BLaER1 (cell line): Measurements from ENCODE around the gene CFAP107.
"Not testable (repeated sequence)": the region's sequence is repeated elsewhere in the genome, so short reads cannot be mapped to it uniquely, and the experiment has no call there.

Source experiments
- H3K27ac ChIP-seq: shearing (Covaris generic); formaldehyde crosslinking; 2 replicates; pipeline ENCODE4 v1.8.1; 2022
- H3K27me3 ChIP-seq: shearing (Covaris generic); formaldehyde crosslinking; 2 replicates; pipeline ENCODE4 v1.8.1; 2022
- H3K36me3 ChIP-seq: shearing (Covaris generic); formaldehyde crosslinking; 2 replicates; pipeline ENCODE4 v1.8.1; 2022
- H3K4me1 ChIP-seq: shearing (Covaris generic); formaldehyde crosslinking; 2 replicates; pipeline ENCODE4 v1.8.1; 2022
- H3K4me2 ChIP-seq: shearing (Covaris generic); formaldehyde crosslinking; 2 replicates; pipeline ENCODE4 v1.8.1; 2022
- H3K4me3 ChIP-seq: shearing (Covaris generic); formaldehyde crosslinking; 2 replicates; pipeline ENCODE4 v1.8.1; 2022
- H3K9ac ChIP-seq: shearing (Covaris generic); formaldehyde crosslinking; 2 replicates; pipeline ENCODE4 v1.8.1; 2022
- H3K9me3 ChIP-seq: shearing (Covaris generic); formaldehyde crosslinking; 2 replicates; pipeline ENCODE4 v1.8.1; 2022
- H4K20me1 ChIP-seq: shearing (Covaris generic); formaldehyde crosslinking; 2 replicates; pipeline ENCODE4 v1.8.1; 2022
- Cebpa-rat ChIP-seq: shearing (Covaris generic); IDR thresholded peaks from 2 replicates; pipeline ENCODE4 v1.8.1; 2022

CFAP107 gene

DNA sequence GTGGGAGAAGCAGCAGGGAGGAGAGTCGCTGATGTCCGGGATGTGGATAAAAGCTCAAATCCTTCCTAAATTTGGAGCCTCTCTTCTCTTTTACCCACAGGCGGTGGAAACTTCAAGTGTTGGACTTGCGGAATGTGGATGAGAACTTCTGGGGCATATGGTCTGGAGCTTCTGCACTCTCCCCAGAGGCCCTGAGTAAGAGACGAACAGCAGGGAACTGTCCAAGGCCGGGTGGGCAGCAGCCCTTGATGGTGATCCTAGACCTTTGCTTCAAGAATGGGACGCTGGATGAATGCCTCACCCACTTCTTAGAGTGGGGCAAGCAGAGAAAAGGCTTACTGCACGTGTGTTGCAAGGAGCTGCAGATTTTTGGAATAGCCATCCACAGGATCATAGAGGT, 29.4 kb downstream of the CFAP107 start:
- H3K4me3 ChIP-seq = no peak overlapping the region
- TF ChIP-seq Cebpa-rat = no peak
- H3K27me3 ChIP-seq = no peaks in the 10 kb centered on the region
- H4K20me1 ChIP-seq = no peaks in the 10 kb centered on the region
- H3K4me1 ChIP-seq = no peaks in the 10 kb centered on the region
- no peak overlapping the region for H3K4me2 ChIP-seq
- H3K9ac ChIP-seq = no peak overlapping the region
- H3K27ac ChIP-seq = no peak overlapping the region
- no peaks in the 10 kb centered on the region for H3K36me3 ChIP-seq
- H3K9me3 ChIP-seq = no peaks in the 10 kb centered on the region

DNA sequence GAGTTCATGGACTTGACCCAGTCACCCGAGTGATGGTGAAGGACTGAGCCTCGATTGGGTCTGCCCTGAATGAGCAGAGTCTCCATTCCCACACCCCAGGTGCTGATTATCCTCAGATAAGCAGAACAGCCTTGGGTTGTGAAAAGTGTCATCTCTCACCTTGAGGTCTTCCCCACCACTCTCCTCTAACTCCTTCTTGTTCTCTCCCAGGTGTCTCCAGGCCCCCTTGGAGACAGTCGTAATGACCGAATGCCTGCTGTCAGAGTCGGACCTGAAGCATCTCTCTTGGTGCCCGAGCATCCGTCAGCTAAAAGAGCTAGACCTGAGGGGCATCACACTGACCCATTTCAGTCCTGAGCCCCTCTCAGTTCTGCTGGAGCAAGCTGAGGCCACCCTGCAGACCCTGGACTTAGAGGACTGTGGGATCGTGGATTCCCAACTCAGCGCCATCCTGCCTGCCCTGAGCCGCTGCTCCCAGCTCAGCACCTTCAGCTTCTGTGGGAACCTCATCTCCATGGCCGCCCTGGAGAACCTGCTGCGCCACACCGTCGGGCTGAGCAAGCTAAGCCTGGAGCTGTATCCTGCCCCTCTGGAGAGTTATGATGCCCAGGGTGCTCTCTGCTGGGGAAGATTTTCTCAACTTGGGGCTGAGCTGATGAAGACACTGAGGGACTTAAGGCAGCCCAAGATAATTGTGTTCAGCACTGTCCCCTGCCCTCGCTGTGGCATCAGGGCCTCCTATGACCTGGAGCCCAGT, 31.0 kb downstream of the CFAP107 start:
- no peaks in the 10 kb centered on the region for H3K9me3 ChIP-seq
- no peaks in the 10 kb centered on the region for H4K20me1 ChIP-seq
- no peak for TF ChIP-seq Cebpa-rat
- H3K9ac ChIP-seq = no peak overlapping the region
- H3K4me3 ChIP-seq = no peak overlapping the region
- no peaks in the 10 kb centered on the region for H3K27me3 ChIP-seq
- no peak overlapping the region for H3K27ac ChIP-seq
- H3K4me1 ChIP-seq = no peaks in the 10 kb centered on the region
- H3K36me3 ChIP-seq = no peaks in the 10 kb centered on the region
- H3K4me2 ChIP-seq = no peak overlapping the region

DNA sequence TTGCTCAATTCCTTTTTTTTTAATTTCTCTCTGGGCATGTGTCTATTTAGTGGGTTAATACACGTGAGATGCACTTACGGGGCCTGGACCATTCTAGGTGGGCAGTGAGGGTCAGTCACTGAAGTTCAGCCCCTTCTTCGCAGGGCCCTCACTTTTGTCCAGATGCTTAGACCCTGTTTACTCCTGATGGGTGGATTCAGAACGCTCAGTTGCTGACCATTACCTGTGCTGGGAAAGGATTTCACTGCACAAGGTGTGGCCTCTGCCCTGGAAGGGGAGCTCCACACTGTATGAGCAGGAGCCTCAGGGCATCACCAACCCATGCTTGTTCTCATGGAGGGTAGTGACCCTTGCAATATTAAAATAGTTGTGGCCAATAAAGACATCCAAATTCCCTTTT, 32.1 kb downstream of the CFAP107 start:
- Histone ChIP-seq H3K9me3 (no peaks in the 10 kb centered on the region), H3K27me3 (no peaks in the 10 kb centered on the region), H3K4me2 (no peak overlapping the region), H3K4me1 (no peaks in the 10 kb centered on the region), H3K36me3 (no peaks in the 10 kb centered on the region), H4K20me1 (no peaks in the 10 kb centered on the region), H3K9ac (no peak overlapping the region), H3K27ac (no peak overlapping the region), H3K4me3 (no peak overlapping the region)
- TF ChIP-seq Cebpa-rat = no peak

DNA sequence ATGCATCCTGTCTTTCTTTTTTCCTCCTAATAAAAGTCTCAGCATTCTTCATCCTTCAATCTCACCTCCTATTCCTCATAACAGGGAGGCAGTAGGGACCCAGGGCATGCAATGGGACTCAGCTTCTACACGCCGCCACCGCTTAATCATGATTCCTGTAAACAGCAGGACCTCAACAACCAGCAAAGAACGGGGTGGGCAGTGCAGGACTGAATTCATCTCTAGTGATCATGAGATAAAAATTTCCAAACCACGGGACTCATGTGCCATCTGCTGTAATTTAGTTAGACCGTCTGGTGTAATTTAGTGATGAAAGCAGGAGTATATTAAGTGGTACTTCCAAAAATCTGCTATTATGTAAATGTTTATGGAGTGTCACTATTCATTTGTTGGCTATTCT, 32.9 kb downstream of the CFAP107 start:
- Histone ChIP-seq H3K4me2 (no peak overlapping the region), H4K20me1 (no peaks in the 10 kb centered on the region), H3K4me1 (no peaks in the 10 kb centered on the region), H3K36me3 (no peaks in the 10 kb centered on the region), H3K4me3 (no peak overlapping the region), H3K27me3 (no peaks in the 10 kb centered on the region), H3K9ac (no peak overlapping the region), H3K9me3 (peaks cover under 1% of the 10 kb centered on the region), H3K27ac (no peak overlapping the region)
- TF ChIP-seq Cebpa-rat = no peak

DNA sequence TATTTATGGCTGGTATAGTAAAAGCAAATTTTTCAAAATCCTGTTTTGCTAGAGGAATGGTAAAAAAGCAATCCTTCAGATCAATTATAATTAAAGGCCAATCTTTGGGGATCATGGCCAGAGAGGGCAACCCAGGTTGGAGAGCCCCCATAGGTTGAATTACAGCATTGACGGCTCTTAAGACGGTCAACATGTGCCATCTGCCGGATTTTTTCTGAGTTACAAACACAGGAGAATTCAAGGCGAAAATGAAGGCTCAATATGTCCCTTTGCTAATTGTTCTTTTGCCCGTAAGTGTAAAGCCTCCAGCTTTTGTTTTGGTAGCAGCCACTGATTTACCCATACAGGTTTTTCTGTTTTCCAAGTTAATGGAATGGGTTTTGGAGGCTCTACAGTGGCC, 35.5 kb downstream of the CFAP107 start:
- not testable (repeated sequence) for H3K27ac ChIP-seq, H3K4me2 ChIP-seq, H3K4me3 ChIP-seq, H3K9ac ChIP-seq, H3K36me3 ChIP-seq, H3K27me3 ChIP-seq, H4K20me1 ChIP-seq, H3K4me1 ChIP-seq
- peaks cover 24% of the 10 kb centered on the region for H3K9me3 ChIP-seq

DNA sequence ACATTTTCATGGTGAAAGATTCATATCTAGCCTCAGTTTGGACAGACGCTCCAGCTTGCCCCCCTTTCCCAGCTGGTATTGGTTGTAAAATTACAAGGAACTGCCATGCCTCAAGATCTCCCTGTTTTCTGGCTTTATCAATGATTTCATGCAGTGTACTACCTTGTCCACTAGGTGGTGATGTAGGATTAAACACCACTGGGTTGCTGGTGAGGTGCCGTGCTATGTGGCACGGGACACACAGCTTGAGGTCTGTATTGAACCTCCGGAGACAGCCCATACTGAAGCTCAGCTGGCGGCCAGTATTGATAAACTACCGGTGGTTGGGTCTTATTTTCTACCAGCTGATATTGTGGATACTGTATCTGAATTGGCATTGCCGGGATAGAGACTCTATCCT, 37.8 kb downstream of the CFAP107 start:
- H4K20me1 ChIP-seq, H3K36me3 ChIP-seq, H3K4me2 ChIP-seq, H3K27ac ChIP-seq, H3K4me1 ChIP-seq, H3K4me3 ChIP-seq, H3K9ac ChIP-seq, H3K27me3 ChIP-seq: not testable (repeated sequence)
- peaks cover 24% of the 10 kb centered on the region for H3K9me3 ChIP-seq

DNA sequence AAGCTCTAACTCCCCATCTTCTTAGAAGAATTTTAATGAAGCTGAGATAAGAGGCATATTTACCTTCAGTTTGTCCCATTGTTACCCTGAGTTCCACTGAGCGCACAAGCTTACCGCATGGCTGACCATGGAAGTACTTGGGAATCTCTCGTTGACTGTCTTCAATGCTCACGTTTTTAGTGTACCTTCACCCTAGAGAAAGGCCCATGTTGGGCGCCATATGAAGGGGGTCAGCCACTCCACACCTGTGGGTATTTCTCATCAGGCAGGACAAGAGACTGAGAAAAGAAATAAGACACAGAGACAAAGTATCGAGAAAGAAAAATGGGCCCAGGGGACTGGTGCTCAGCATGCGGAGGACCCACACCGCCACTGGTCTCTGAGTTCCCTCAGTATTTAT, 38.7 kb downstream of the CFAP107 start:
- not testable (repeated sequence) for H4K20me1 ChIP-seq, H3K27ac ChIP-seq, H3K4me3 ChIP-seq, H3K4me2 ChIP-seq, H3K9ac ChIP-seq, H3K36me3 ChIP-seq, H3K4me1 ChIP-seq, H3K27me3 ChIP-seq
- H3K9me3 ChIP-seq = peaks cover 24% of the 10 kb centered on the region

DNA sequence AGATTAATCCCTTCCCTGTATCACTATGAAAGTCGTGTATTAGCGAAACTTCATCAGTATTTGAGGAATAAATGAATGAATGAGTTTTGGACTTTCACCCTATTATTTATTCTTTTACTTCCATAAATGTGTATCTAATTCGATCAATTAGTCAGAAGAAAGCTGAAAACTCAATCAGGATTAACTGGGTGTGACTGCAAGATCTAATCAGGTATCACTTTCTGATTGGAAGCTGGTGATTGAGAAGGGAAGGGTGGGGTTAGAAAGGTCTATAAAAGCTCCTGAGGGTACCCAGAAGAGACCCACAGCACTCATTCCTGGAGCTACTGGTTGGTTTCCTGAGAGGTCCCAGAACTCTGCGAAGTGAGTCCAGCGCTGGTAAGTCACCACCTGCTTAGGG, 45.1 kb downstream of the CFAP107 start, which contains the start of gene PRAMEF1:
Gene PRAMEF1, plus strand, starts transcription at position 301 of the 400 bp plus-strand sequence. CDS start 1,831 bp downstream, outside the sequence.
- not testable (repeated sequence) for H3K4me3 ChIP-seq, H3K27ac ChIP-seq

DNA sequence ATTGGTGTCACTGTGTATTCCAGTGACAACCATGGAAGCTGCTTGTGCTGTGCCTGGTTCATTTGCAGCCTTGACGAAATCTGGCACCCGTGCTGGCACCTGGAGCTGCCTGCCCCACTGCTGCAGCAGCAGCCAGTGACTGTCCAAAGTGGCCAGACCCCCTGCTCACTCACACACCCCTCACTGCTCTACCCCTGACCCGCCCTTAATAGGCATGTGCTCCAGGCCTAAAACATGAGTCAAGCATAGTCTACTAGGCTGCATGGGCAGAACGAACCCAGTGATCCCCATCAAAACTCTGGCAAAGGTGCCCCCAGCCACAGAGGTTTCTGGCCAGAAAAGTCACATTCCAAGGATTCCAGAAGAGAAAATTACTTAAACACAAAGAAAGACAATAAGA, 52.9 kb downstream of the CFAP107 start:
- H3K4me1 ChIP-seq = no peaks in the 10 kb centered on the region
- H3K36me3 ChIP-seq = no peaks in the 10 kb centered on the region
- H3K9ac ChIP-seq = no peak overlapping the region
- no peak overlapping the region for H3K4me3 ChIP-seq
- no peak overlapping the region for H3K4me2 ChIP-seq
- no peak overlapping the region for H3K27ac ChIP-seq
- no peaks in the 10 kb centered on the region for H3K27me3 ChIP-seq
- no peak for TF ChIP-seq Cebpa-rat
- H4K20me1 ChIP-seq = no peaks in the 10 kb centered on the region
- no peaks in the 10 kb centered on the region for H3K9me3 ChIP-seq

More for the DNA sequence above, 45.1 kb downstream of the CFAP107 start, which contains the start of gene PRAMEF1:
- H4K20me1 ChIP-seq, H3K36me3 ChIP-seq, H3K4me2 ChIP-seq, H3K4me1 ChIP-seq, H3K27me3 ChIP-seq, H3K9ac ChIP-seq, H3K9me3 ChIP-seq: not testable (repeated sequence)

DNA sequence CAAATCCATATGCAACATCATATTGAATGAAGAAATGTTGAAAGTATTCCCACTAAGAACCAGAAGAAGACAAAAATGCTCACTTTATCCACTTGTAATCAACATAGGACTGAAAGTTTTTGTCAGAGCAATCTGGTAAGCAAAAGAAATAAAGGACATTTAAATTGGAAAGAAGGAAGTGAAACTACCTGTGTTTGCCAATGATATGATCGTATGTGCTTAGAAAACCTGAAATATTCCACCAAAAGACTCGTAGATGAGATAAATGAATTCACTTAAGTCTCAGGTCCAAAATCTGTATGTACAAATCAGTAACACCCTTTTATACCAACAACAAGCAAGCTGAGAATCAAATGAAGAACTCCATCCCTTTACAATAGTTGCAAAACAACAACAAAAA, 53.7 kb downstream of the CFAP107 start:
- Histone ChIP-seq H3K9me3 (0 out of 2 replicates have a peak, but pooled peaks cover 3% of the 10 kb centered on the region), H3K4me2 (no peak overlapping the region), H3K4me3 (no peak overlapping the region), H3K36me3 (no peaks in the 10 kb centered on the region), H3K9ac (no peak overlapping the region), H4K20me1 (no peaks in the 10 kb centered on the region), H3K27me3 (no peaks in the 10 kb centered on the region), H3K4me1 (no peaks in the 10 kb centered on the region), H3K27ac (no peak overlapping the region)
- TF ChIP-seq Cebpa-rat = no peak

DNA sequence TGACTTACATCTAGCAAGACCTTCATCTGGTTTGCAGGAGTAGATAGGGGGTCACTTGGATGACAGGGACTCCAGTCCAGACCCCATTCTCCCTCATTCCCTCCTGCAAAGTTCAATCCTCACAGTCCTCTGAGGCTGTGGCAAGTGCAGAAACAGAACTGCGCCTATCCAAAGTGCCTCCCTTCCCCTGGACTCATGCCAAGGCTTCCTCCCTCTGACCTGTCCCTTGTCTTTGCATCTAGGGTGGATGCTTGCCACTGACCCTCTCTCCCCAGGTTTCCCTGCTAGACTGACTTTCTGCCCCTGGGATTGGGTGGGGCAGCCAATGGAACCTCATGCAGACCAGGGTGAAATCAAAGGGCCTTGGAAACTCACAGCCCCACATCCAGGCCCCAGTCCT, 63.9 kb downstream of the CFAP107 start:
- Histone ChIP-seq H3K4me2 (no peak overlapping the region), H3K27me3 (no peaks in the 10 kb centered on the region), H3K4me1 (no peaks in the 10 kb centered on the region), H3K9me3 (0 out of 2 replicates have a peak, but pooled peaks cover 2% of the 10 kb centered on the region), H3K9ac (no peak overlapping the region), H3K36me3 (no peaks in the 10 kb centered on the region), H4K20me1 (no peaks in the 10 kb centered on the region), H3K27ac (no peak overlapping the region), H3K4me3 (no peak overlapping the region)
- TF ChIP-seq Cebpa-rat = no peak
